GM10248 (cell line): ENCODE data around the gene CCNI.
"Not testable (repeated sequence)": the region's sequence is repeated elsewhere in the genome, so short reads cannot be mapped to it uniquely, and the experiment has no call there.

Experiments
- CTCF ChIA-PET: fragments of 300-600 bp; sonication (Branson Sonifier 250); formaldehyde crosslinking; extraction: SDS; loops from one replicate; lab custom pipeline; 2021; ENCODE audit warnings: antibody characterized with exemption; lab: Yijun Ruan, JAX
- POLR2A ChIA-PET: fragments of 350-650 bp; sonication (Branson Sonifier 250); formaldehyde crosslinking; extraction: SDS; loops from one replicate; lab custom pipeline; 2020; ENCODE audit warnings: antibody characterized with exemption; lab: Yijun Ruan, JAX
- DNase-seq: peaks from one replicate; pipeline ENCODE4 v3.0.0; 2012; ENCODE audit errors: extremely low spot score
- TF ChIP-seq, protein P1 (sequence below): IDR thresholded peaks from 2 replicates; pipeline ENCODE4 v1.5.1; 2012; ENCODE audit warnings: mild to moderate bottlenecking, low read depth; ENCODE audit errors: extremely low read depth, missing control alignments, control extremely low read depth

CCNI gene

DNA sequence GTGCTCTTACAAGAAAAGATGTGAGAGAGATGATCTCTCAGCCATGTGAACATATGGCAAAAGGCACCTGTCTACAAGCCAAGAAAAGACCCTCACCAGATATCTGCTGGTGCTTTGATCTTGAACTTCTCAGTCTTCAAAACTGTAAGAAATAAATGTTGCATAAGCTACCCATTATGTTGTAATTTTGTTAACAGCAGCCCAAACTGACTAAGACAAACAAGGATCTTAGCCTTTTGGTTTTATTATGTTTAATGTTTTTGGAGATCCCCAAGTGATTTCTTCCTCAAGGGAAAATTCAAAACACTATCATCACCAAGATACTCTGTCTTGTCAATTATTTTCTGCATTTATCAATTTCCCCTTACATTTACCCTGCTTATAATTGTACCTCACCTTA is 21.8 kb upstream of the CCNI start:
- no peak for DNase-seq
- ChIA-PET CTCF (interaction anchor here (1.1 to 10.2 kb wide), 5 partner anchors 7 to 103 kb away, joined by 3 to 275 read pairs (median 4); no protein-coding TSS in a partner anchor), POLR2A (no interaction called here)
- TF ChIP-seq, protein P1, sequence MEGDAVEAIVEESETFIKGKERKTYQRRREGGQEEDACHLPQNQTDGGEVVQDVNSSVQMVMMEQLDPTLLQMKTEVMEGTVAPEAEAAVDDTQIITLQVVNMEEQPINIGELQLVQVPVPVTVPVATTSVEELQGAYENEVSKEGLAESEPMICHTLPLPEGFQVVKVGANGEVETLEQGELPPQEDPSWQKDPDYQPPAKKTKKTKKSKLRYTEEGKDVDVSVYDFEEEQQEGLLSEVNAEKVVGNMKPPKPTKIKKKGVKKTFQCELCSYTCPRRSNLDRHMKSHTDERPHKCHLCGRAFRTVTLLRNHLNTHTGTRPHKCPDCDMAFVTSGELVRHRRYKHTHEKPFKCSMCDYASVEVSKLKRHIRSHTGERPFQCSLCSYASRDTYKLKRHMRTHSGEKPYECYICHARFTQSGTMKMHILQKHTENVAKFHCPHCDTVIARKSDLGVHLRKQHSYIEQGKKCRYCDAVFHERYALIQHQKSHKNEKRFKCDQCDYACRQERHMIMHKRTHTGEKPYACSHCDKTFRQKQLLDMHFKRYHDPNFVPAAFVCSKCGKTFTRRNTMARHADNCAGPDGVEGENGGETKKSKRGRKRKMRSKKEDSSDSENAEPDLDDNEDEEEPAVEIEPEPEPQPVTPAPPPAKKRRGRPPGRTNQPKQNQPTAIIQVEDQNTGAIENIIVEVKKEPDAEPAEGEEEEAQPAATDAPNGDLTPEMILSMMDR: no peak

DNA sequence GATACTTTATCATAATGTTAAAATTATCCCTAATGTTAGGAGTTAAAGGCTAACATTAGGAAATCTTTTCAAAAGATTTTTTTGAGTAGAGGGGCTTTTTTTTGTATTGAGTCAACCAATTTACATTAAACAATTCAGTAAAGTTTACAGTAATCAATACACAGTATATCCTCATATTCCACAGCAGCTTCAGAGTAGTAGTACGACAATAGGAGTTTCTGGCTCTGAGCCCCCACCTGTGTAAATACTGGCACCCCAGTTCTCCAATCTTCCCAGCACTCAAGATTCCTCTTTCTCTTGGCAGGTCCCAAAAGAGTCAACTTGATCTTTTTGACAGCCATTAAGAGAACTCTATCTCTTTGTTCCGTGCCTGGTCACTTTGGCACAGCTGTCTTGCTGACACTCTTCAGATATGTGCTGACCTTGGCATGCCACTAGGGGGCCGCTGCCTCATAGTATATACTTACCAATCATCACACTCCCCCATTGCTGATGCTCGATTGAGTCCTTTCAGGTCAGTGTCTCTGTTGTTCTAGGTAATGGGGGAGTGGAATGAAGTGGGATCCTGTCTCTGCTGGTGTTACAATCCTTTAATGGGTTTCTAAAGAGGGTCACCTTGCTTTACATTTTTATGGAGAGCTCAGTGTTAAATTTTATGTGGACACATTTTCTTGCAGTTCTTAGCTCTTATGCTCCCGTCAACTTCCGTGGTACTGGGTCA is 19.5 kb upstream of the CCNI start:
- ChIA-PET POLR2A (no interaction called here), CTCF (interaction anchor here (0.6 to 10.2 kb wide), 50 partner anchors 9 to 266 kb away, joined by 3 to 275 read pairs (median 6); partner anchors contain the start of genes CCNG2 and CCNI)
- peak; percentile 69 for DNase-seq
- TF ChIP-seq, protein P1: peak; percentile 80

DNA sequence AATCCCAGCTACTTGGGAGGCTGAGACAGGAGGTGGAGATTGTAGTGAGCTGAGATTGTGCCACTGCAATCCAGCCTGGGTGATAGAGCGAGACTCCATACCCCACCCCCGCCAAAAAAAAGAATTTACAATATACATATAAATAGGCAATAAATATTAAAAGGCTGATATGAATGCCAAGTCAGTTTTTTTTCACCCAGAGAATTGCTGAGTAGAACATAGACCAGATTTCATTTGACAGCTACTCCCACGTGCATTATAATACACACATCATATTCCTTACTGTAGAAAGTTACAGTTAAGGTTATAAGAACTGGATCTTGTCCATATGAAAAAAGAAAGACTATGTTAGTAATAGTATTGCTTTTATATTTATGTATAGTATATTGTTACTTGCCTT is 18.7 kb upstream of the CCNI start:
- no peak for DNase-seq
- POLR2A ChIA-PET: no interaction called here
- TF ChIP-seq, protein P1: no peak
- CTCF ChIA-PET: interaction anchor here (0.8 to 10.2 kb wide), 21 partner anchors 9 to 120 kb away, joined by 3 to 275 read pairs (median 11); partner anchors contain the start of genes CCNG2 and CCNI

DNA sequence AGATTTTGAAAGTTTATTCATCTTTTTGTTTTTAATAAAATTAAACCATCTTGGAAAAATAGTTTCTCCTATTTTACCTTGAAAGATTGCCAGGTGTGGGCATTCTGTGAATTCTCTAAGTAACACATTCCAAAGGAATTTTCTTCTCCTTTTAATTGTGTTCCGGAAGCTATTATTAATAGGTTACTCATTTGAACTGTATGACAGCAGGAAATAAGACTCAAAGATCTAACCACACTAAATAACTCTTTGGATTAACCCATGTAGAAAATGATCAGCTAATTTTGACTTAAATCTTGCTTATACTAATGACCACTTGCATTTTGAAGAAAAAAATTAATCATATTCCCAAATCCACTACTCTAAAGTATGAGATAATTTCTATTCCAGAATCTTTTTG is 17.6 kb upstream of the CCNI start:
- TF ChIP-seq, protein P1: no peak
- CTCF ChIA-PET: interaction anchor here (1.0 to 10.2 kb wide), 12 partner anchors 11 to 662 kb away, joined by 3 to 275 read pairs (median 4); partner anchors contain the start of gene CCNI
- DNase-seq: no peak
- POLR2A ChIA-PET: no interaction called here

DNA sequence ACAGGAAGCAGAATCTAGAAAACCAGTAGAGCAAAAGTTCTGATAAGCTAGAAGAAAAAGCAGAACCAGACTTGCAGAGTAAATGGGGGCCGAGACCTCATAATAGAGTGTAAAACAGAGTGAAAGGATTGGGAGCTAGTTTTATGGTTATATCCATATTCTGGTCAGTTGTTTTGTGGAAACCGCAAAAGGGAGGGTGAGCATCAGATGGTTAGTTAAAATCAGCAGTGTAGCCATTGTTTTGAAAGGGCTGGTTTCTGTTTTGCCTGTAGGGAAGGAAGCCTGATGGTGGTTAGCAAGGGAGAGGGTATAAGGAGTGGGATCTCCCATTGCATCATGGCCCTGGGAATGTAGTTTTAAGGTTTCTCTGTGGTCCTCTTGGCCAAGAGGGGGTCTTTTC is 17.2 kb upstream of the CCNI start:
- POLR2A ChIA-PET: no interaction called here
- CTCF ChIA-PET: interaction anchor here (1.0 to 10.2 kb wide), 11 partner anchors 12 to 662 kb away, joined by 3 to 275 read pairs (median 4); partner anchors contain the start of gene CCNI
- TF ChIP-seq, protein P1: no peak
- DNase-seq: no peak

DNA sequence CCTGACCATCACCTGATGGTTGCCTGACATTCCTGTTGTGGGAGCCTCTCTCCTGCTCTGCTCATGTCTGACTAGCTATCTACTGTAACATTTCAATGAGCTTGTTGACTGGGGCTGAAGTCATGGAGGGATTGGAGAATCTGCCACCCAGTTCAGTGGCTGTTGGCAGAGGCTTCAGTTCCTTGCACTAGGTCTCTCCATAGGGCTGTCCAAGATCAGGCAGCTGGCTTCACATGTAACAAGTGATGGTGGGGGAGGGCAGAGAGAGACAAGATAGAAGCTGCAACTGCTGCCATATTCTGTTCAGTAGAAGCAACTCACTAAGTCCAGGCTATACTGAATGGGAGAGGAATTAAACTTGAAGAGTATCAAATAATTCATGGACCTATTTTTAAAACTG is 14.1 kb upstream of the CCNI start:
- CTCF ChIA-PET: interaction anchor here (1.6 to 2.9 kb wide), 4 partner anchors 45 to 114 kb away, joined by 3 to 11 read pairs (median 6); no protein-coding TSS in a partner anchor
- POLR2A ChIA-PET: interaction anchor here (1.1 kb wide), 1 partner anchor 14 kb away, joined by 4 read pairs; the partner anchor contains the start of gene CCNI
- no peak for DNase-seq
- TF ChIP-seq, protein P1: no peak

DNA sequence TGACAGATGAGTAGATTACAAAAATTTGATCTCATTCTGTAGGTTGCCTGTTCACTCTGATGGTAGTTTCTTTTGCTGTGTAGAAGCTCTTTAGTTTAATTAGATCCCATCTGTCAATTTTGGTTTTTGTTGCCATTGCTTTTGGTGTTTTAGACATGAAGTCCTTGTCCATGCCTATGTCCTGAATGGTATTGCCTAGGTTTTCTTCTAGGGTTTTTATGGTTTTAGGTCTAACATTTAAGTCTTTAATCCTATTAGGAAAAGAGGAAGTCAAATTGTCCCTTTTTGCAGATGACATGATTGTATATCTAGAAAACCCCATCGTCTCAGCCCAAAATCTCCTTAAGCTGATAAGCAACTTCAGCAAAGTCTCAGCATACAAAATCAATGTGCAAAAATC is 11.2 kb upstream of the CCNI start:
- POLR2A ChIA-PET, DNase-seq: not testable (repeated sequence)
- CTCF ChIA-PET: interaction anchor here (2.9 kb wide), 1 partner anchor 117 kb away, joined by 11 read pairs; no protein-coding TSS in a partner anchor
